SK-N-SH (cell line): ENCODE measurements around the gene WFIKKN1.

ENCODE experiments used
- CTCF ChIP-seq: fragments of 200-600 bp; sonication (generic); IDR thresholded peaks from 2 replicates; pipeline ENCODE4 v1.6.1; 2017; ENCODE audit warnings: antibody characterized with exemption, mild to moderate bottlenecking, moderate library complexity
- EP300 ChIP-seq, 2 experiments: IDR thresholded peaks; 2 replicates each; pipeline versions ENCODE4 v1.4.0 to v1.6.1; 2012; ENCODE audit warnings: borderline replicate concordance in 1 of 2, low read depth in 1 of 2, low read length in 1 of 2
- EZH2phosphoT487 ChIP-seq: fragments of 200-600 bp; sonication (generic); IDR thresholded peaks from 2 replicates; pipeline ENCODE4 v1.6.1; 2017; ENCODE audit warnings: low read depth, mixed run types, mild to moderate bottlenecking, antibody characterized with exemption, moderate library complexity, borderline replicate concordance
- JUND ChIP-seq: IDR thresholded peaks from 2 replicates; pipeline ENCODE4 v1.4.0; 2012
- POLR2AphosphoS5 ChIP-seq: IDR thresholded peaks from 2 replicates; pipeline ENCODE4 v1.6.1; 2012; ENCODE audit warnings: low read depth, low read length
- RCOR1 ChIP-seq: fragments of 150-350 bp; IDR thresholded peaks from 2 replicates; pipeline ENCODE4 v1.6.1; 2017; ENCODE audit warnings: antibody characterized with exemption, low read length
- TAF1 ChIP-seq: IDR thresholded peaks from 2 replicates; pipeline ENCODE4 v1.6.1; 2012; ENCODE audit warnings: low read depth, mild to moderate bottlenecking, low read length, moderate library complexity, borderline replicate concordance
- TCF12 ChIP-seq: IDR thresholded peaks from 2 replicates; pipeline ENCODE4 v1.4.0; 2012
- USF1 ChIP-seq: IDR thresholded peaks from 2 replicates; pipeline ENCODE4 v1.4.0; 2012; ENCODE audit warnings: low read depth, borderline replicate concordance
- USF2 ChIP-seq: fragments of 150-350 bp; IDR thresholded peaks from 2 replicates; pipeline ENCODE4 v1.6.1; 2017; ENCODE audit warnings: antibody characterized with exemption, low read length, low read depth, borderline replicate concordance

GRCh38 chr16:620700-621525, 9.9 kb upstream of the WFIKKN1 start:
- no peak for TF ChIP-seq CTCF
- TF ChIP-seq TAF1, result no peak
- TF ChIP-seq POLR2AphosphoS5, result no peak
- no peak for TF ChIP-seq EZH2phosphoT487
- no peak for TF ChIP-seq USF2
- no peak for TF ChIP-seq USF1
- TF ChIP-seq TCF12, result no peak
- no peak for TF ChIP-seq RCOR1
- TF ChIP-seq JUND, result no peak
- TF ChIP-seq EP300 (IDR thresholded peaks at IDR 0.05; ENCODE audit: borderline replicate concordance in 1 of 2, low read depth in 1 of 2, low read length in 1 of 2), result no peak
